WERI-Rb-1 (cell line): ENCODE results near the gene OS9.

Source experiments
- DNase-seq: peaks from one replicate; pipeline ENCODE4 v3.0.0-alpha.2; 2020
- H3K27ac ChIP-seq: fragments of 250-450 bp; sonication (Bioruptor Pico); 2 replicates; pipeline ENCODE4 v1.5.1; 2020; ENCODE audit warnings: mild to moderate bottlenecking, moderate library complexity
- H3K27me3 ChIP-seq: fragments of 250-450 bp; sonication (Bioruptor Pico); 2 replicates; pipeline ENCODE4 v1.5.1; 2021; ENCODE audit warnings: mild to moderate bottlenecking, low read depth, moderate library complexity; ENCODE audit not compliant: insufficient read depth, severe bottlenecking
- H3K36me3 ChIP-seq: fragments of 250-450 bp; sonication (Bioruptor Pico); 2 replicates; pipeline ENCODE4 v1.5.1; 2020; ENCODE audit warnings: mild to moderate bottlenecking, moderate library complexity
- H3K4me3 ChIP-seq: 2 replicates; pipeline ENCODE4 v1.5.1; 2011; ENCODE audit warnings: low read depth, mild to moderate bottlenecking, control low read depth, low read length
- H3K9me3 ChIP-seq: fragments of 250-450 bp; sonication (Bioruptor Pico); 2 replicates; pipeline ENCODE4 v1.5.1; 2021; ENCODE audit warnings: mild to moderate bottlenecking, moderate library complexity; ENCODE audit not compliant: severe bottlenecking
- TF ChIP-seq, protein P1 (sequence below): IDR thresholded peaks from 2 replicates; pipeline ENCODE4 v1.5.1; 2011; ENCODE audit warnings: low read depth, mild to moderate bottlenecking, control low read depth, inconsistent platforms, low read length

The OS9 gene

DNA sequence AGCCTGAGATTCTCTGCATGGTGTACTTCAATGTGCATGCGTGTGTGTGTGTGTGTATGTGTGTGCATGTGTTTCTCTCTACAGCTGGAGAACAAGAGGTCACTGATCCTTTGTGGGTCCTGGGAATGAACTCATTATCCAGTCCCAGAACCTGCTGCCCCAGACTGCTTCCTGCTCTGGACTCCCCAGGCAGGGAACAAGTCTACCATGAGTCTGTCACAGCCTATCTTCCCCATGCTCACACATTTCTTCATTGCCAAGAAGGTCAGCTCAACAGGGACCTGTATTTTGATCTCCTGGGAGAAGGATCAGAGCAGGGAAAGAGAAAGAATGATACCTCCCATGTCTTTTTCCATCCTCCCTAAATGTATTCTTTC lies 47.5 kb downstream of the OS9 start:
- H3K9me3 ChIP-seq, result no peaks in the 10 kb centered on the region
- peaks cover 20% of the 10 kb centered on the region for H3K27me3 ChIP-seq
- no peak overlapping the region for H3K4me3 ChIP-seq
- TF ChIP-seq, protein P1, sequence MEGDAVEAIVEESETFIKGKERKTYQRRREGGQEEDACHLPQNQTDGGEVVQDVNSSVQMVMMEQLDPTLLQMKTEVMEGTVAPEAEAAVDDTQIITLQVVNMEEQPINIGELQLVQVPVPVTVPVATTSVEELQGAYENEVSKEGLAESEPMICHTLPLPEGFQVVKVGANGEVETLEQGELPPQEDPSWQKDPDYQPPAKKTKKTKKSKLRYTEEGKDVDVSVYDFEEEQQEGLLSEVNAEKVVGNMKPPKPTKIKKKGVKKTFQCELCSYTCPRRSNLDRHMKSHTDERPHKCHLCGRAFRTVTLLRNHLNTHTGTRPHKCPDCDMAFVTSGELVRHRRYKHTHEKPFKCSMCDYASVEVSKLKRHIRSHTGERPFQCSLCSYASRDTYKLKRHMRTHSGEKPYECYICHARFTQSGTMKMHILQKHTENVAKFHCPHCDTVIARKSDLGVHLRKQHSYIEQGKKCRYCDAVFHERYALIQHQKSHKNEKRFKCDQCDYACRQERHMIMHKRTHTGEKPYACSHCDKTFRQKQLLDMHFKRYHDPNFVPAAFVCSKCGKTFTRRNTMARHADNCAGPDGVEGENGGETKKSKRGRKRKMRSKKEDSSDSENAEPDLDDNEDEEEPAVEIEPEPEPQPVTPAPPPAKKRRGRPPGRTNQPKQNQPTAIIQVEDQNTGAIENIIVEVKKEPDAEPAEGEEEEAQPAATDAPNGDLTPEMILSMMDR, result no peak
- DNase-seq, result no peak
- peaks cover 9% of the 10 kb centered on the region; the same call in 1 of the 2 replicates for H3K36me3 ChIP-seq
- no peak overlapping the region for H3K27ac ChIP-seq

DNA sequence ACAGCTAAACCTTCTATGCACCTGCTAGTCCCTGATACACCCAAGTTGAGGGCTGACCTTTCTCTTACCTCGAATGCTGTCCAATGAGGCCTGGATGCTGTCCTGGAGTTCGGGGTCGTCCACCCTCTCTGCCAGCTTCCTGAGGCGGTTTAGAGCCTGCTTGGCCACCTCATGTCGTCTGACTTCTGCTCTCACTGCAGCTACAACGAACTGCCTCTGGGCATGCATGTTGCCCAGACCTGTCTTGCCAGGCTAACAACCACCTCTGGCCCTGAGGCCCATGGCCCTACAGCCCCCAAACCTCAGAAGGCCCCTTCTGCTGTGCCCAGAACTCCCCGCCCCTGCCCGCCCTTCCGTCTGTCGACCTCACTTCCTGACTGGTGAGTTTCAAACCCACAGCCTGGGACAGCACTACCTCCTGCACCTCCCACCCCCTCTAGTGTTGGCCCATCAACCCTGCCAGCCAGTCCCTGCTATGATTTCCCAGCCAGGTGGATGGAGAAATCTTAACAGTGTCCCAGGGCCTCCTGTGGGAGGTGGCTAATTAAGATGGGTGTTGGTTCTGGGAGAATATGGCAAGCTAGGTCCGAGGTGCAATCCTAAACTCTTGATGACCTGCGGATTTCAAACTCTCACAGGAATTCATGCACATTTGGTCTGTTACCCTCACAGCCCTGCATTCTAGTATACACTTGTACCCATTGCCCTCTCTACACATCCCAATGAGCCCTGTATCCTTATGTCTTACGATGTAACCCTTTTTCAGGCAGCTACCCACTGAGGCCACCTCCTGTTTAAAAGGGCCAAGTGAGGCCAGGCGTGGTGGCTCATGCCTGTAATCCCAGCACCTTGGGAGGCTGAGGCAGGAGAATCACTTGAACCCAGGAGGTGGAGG lies 48.2 kb downstream of the OS9 start:
- DNase-seq, result no peak
- no peak overlapping the region for H3K4me3 ChIP-seq
- H3K27me3 ChIP-seq, result peaks cover 13% of the 10 kb centered on the region
- peaks cover 16% of the 10 kb centered on the region for H3K36me3 ChIP-seq
- H3K27ac ChIP-seq, result no peak overlapping the region
- TF ChIP-seq, protein P1, result peak; percentile 25
- no peaks in the 10 kb centered on the region for H3K9me3 ChIP-seq

DNA sequence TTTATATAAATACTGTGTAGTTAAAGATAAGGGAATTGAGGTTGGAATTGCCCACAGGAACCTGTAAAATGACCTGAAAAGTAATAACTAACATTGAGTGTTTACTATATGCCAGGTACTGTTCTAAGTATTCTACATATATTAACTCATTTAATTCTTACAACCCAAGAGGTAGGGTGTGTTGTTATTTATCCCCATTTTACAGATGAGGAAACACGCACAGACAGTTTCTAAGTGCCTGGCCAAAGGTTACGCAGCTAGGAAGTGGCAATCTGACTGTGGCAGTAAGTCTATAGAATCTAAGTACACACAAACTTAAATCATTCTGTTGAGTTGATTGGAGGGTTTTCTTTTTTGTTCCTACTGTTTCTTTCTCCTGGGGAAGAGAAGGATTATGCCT lies 49.8 kb downstream of the OS9 start:
- Histone ChIP-seq H3K4me3 (no peak overlapping the region), H3K27me3 (peaks cover 3% of the 10 kb centered on the region), H3K27ac (no peak overlapping the region), H3K36me3 (peaks cover 32% of the 10 kb centered on the region), H3K9me3 (no peaks in the 10 kb centered on the region)
- TF ChIP-seq, protein P1, result no peak
- DNase-seq, result no peak

DNA sequence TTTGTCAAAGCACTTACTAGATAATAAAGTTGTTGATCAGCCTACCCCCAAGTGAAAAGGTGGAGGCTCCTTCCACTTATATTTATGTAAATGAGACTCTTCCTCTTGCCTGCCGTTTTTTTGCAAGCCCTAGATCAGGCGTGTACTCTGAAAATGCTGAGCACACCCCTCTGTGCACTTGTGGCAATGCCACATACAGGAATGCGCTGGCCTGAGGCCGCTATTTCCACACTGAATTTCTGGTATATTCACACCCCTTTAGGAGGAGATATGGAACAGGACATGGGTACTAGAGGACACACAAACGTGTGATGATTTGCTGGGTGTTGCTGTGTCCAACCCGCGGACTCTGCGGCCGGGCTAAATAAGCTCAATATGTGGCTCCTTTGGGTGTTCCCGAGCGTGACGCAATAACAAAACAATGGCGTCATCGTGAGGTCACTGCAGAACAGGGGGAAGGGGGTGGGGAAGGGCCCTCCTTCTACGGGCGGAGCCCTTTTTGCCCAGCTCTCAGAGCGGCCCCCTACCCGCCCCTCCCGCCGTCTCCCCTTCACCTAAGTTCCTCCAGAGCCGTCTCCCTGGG lies 50.4 kb downstream of the OS9 start:
- Histone ChIP-seq H3K27me3 (peaks cover under 1% of the 10 kb centered on the region), H3K9me3 (no peaks in the 10 kb centered on the region), H3K36me3 (peaks cover 37% of the 10 kb centered on the region), H3K4me3 (peak overlapping the region; percentile 84), H3K27ac (peak overlapping the region; percentile 93)
- TF ChIP-seq, protein P1, result no peak
- DNase-seq, result peak; percentile 76

DNA sequence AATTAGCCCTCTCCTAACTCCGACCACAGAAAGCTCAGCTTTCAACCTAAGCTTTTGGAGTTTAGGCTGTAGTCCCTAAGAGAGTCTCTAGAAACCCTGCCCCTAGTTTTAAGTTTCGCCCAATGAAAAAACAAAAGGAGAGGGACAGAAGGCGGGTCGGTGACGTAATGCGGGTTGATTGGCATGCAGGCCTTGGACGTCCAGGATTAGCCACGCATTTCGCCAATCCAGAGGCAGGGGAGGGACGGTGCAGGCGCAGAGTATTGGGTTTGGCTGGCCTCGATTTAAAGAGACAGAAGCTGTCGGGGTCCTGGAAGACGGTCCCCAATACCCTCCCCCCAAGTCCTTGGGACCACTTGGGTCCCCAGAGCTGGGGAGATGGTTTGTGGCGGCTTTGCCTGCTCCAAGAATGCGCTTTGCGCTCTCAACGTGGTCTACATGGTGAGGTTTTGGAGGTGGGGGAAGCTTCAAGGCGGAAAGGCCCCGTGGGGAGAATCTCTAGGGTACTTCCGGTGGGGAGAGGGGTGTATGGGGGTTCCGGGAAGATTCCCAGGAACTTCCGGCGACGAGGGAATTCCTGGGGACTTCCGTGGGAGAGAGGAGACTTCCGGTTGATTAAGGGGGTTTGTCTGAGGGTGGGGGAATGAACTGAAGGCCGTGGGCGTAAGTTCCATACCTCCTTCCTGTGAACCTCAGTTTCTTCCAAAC lies 51.0 kb downstream of the OS9 start, which contains the start of gene TSPAN31:
TSPAN31 (plus strand) TSS at position 263 of the 708 bp plus-strand sequence; CDS start at position 379, 116 bp downstream.
- Histone ChIP-seq H3K9me3 (no peaks in the 10 kb centered on the region), H3K36me3 (peaks cover 42% of the 10 kb centered on the region), H3K4me3 (peak within 1 kb of the TSS; percentile 84), H3K27me3 (no peaks in the 10 kb centered on the region), H3K27ac (peak within 1 kb of the TSS; percentile 93)
- DNase-seq, result peak; percentile 96
- TF ChIP-seq, protein P1, result no peak
